Astrocyte (in vitro differentiated cells and primary cell): ENCODE measurements around the gene MBP. TPM values are rescaled to one million over a fixed set of nuclear protein-coding genes. Genes with fewer than 3 reads are reported as not detected.

ENCODE experiments used
- DNase-seq: peaks from one replicate; pipeline ENCODE4 v3.0.0-alpha.2; 2010; ENCODE audit warnings: low read depth
- FAIRE-seq: peaks from 2 replicates; lab custom pipeline; 2011; peaks lifted over from hg19 to GRCh38; lab: Jason Lieb, UNC
- H2AFZ ChIP-seq: 2 replicates; pipeline ENCODE4 v1.6.0; 2012; ENCODE audit warnings: low read depth, low read length, inconsistent platforms
- H3K27ac ChIP-seq: 2 replicates; pipeline ENCODE4 v1.5.1; 2011; ENCODE audit warnings: low read depth, low read length, inconsistent platforms
- H3K27me3 ChIP-seq: 2 replicates; pipeline ENCODE4 v1.6.0; 2011; ENCODE audit warnings: low read length, inconsistent platforms; ENCODE audit not compliant: insufficient read depth
- H3K36me3 ChIP-seq: 2 replicates; pipeline ENCODE4 v1.5.1; 2011; ENCODE audit warnings: low read length, inconsistent platforms; ENCODE audit not compliant: insufficient read depth
- H3K4me1 ChIP-seq: 2 replicates; pipeline ENCODE4 v1.5.1; 2011; ENCODE audit warnings: low read length, inconsistent platforms; ENCODE audit not compliant: insufficient read depth
- H3K4me2 ChIP-seq: 2 replicates; pipeline ENCODE4 v1.6.0; 2012; ENCODE audit warnings: low read length, inconsistent platforms
- H3K4me3 ChIP-seq: 2 replicates; pipeline ENCODE4 v1.5.1; 2011; ENCODE audit warnings: low read depth, mild to moderate bottlenecking, low read length, inconsistent platforms; ENCODE audit not compliant: insufficient read depth
- H3K79me2 ChIP-seq: 2 replicates; pipeline ENCODE4 v1.6.0; 2012; ENCODE audit warnings: mild to moderate bottlenecking, low read length, inconsistent platforms; ENCODE audit not compliant: insufficient read depth
- H3K9ac ChIP-seq: 2 replicates; pipeline ENCODE4 v1.6.0; 2012; ENCODE audit warnings: mild to moderate bottlenecking, low read length, inconsistent platforms
- H3K9me3 ChIP-seq: 2 replicates; pipeline ENCODE4 v1.5.1; 2012; ENCODE audit warnings: low read depth, mild to moderate bottlenecking, low read length, inconsistent platforms; ENCODE audit not compliant: insufficient read depth
- H4K20me1 ChIP-seq: 2 replicates; pipeline ENCODE4 v1.6.0; 2012; ENCODE audit warnings: low read length, inconsistent platforms; ENCODE audit not compliant: insufficient read depth
- H3K27ac Mint-ChIP-seq: one replicate; pipeline ENCODE4 v1.8.0; 2021; ENCODE audit warnings: mild to moderate bottlenecking, mixed read lengths; ENCODE audit not compliant: unreplicated experiment
- H3K27me3 Mint-ChIP-seq: one replicate; pipeline ENCODE4 v1.8.0; 2021; ENCODE audit warnings: low read depth, mixed read lengths; ENCODE audit not compliant: unreplicated experiment
- H3K36me3 Mint-ChIP-seq: one replicate; pipeline ENCODE4 v1.8.0; 2021; ENCODE audit warnings: low read depth, mixed read lengths; ENCODE audit not compliant: unreplicated experiment
- H3K4me1 Mint-ChIP-seq: one replicate; pipeline ENCODE4 v1.8.0; 2021; ENCODE audit warnings: low read depth, mixed read lengths; ENCODE audit not compliant: unreplicated experiment
- H3K4me3 Mint-ChIP-seq: one replicate; pipeline ENCODE4 v1.8.0; 2021; ENCODE audit warnings: mild to moderate bottlenecking, moderate library complexity, mixed read lengths; ENCODE audit not compliant: unreplicated experiment
- H3K9me3 Mint-ChIP-seq: one replicate; pipeline ENCODE4 v1.8.0; 2021; ENCODE audit warnings: mild to moderate bottlenecking, mixed read lengths; ENCODE audit not compliant: unreplicated experiment
- CTCF ChIP-seq: IDR thresholded peaks from 2 replicates; pipeline ENCODE4 v1.5.1; 2011; ENCODE audit warnings: low read depth, mild to moderate bottlenecking, inconsistent platforms, low read length, moderate library complexity; ENCODE audit not compliant: insufficient read depth
- EZH2 ChIP-seq: IDR thresholded peaks from 2 replicates; pipeline ENCODE4 v1.6.1; 2012; ENCODE audit warnings: mild to moderate bottlenecking, low read length, inconsistent platforms; ENCODE audit not compliant: insufficient read depth
- total RNA-seq: library from RNA; stranded (reverse); gene quantifications from 2 replicates; pipeline ENCODE4 v1.2.1, GENCODE V29; 2021

MBP gene
- total RNA-seq, 1 donor from 2014 or later = 11.4 TPM

- Histone ChIP-seq H3K27ac (peak overlapping the region; percentile 95), H3K4me2 (peak overlapping the region; percentile 81), H4K20me1 (no peaks in the 10 kb centered on the region), H3K9ac (peak overlapping the region; percentile 48), H3K4me1 (peaks cover 60% of the 10 kb centered on the region), H3K9me3 (no peaks in the 10 kb centered on the region), H3K36me3 (no peaks in the 10 kb centered on the region), H3K27me3 (no peaks in the 10 kb centered on the region), H3K4me3 (no peak overlapping the region), H2AFZ (no peak overlapping the region), H3K79me2 (no peaks in the 10 kb centered on the region)
- Mint-ChIP-seq H3K27ac (peak overlapping the region; percentile 97), H3K4me1 (peaks cover 56% of the 10 kb centered on the region), H3K27me3 (no peaks in the 10 kb centered on the region), H3K4me3 (no peak overlapping the region), H3K9me3 (no peaks in the 10 kb centered on the region), H3K36me3 (peaks cover 2% of the 10 kb centered on the region)
- DNase-seq (peak; percentile 52), FAIRE-seq (no peak)
- no peak for TF ChIP-seq CTCF
- TF ChIP-seq EZH2 = no peak
Observed at GRCh38 chr18:77103187-77103850, 29.3 kb downstream of the MBP start.

- peaks cover 2% of the 10 kb centered on the region for H3K36me3 Mint-ChIP-seq
- peaks cover 48% of the 10 kb centered on the region for H3K4me1 Mint-ChIP-seq
- Histone ChIP-seq H3K27ac (peak overlapping the region; percentile 95), H3K4me2 (peak overlapping the region; percentile 81), H3K36me3 (no peaks in the 10 kb centered on the region), H2AFZ (no peak overlapping the region), H4K20me1 (no peaks in the 10 kb centered on the region), H3K27me3 (no peaks in the 10 kb centered on the region), H3K4me3 (peak overlapping the region; percentile 27), H3K9me3 (no peaks in the 10 kb centered on the region), H3K4me1 (peaks cover 55% of the 10 kb centered on the region), H3K9ac (peak overlapping the region; percentile 82), H3K79me2 (no peaks in the 10 kb centered on the region)
- H3K9me3 Mint-ChIP-seq = no peaks in the 10 kb centered on the region
- peak; percentile 67 for FAIRE-seq
- no peak overlapping the region for H3K4me3 Mint-ChIP-seq
- TF ChIP-seq CTCF (no peak), EZH2 (no peak)
- peak overlapping the region; percentile 97 for H3K27ac Mint-ChIP-seq
- no peaks in the 10 kb centered on the region for H3K27me3 Mint-ChIP-seq
- DNase-seq = peak; percentile 91
Observed at GRCh38 chr18:77102259-77103040, 30.1 kb downstream of the MBP start.
